HG03521 (cell line): ENCODE data around the gene ABCE1.
"Not testable (repeated sequence)": the region's sequence is repeated elsewhere in the genome, so short reads cannot be mapped to it uniquely, and the experiment has no call there.

Source experiments
- ATAC-seq: cut with Tn5 transposase; IDR thresholded peaks from one replicate; pipeline ENCODE4 v1.9.1; 2021; ENCODE audit warnings: mild to moderate bottlenecking, moderate library complexity; ENCODE audit not compliant: unreplicated experiment

Gene ABCE1

DNA sequence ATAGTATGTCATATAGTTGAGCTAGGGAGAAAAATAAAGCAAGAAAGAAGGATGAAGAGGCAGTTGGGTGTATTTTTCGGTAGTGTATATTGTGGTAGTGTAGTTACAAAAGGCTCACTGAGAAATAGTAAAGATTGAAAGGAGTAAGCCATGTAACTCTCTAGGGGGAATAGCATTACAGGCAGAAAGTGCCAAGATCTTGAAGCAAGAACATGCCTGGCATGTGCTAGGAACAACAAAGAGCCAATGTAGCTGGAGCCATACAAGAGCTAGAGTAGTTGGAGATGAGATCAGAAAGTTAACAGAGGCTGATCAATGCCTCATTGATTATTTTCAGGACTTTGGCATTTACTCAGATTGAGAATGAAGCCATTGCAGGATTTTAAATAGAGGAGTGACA, 3.0 kb downstream of the ABCE1 start:
- no peak for ATAC-seq

- ATAC-seq = no peak
Observed at GRCh38 chr4:145102619-145103018, 4.5 kb downstream of the ABCE1 start.

DNA sequence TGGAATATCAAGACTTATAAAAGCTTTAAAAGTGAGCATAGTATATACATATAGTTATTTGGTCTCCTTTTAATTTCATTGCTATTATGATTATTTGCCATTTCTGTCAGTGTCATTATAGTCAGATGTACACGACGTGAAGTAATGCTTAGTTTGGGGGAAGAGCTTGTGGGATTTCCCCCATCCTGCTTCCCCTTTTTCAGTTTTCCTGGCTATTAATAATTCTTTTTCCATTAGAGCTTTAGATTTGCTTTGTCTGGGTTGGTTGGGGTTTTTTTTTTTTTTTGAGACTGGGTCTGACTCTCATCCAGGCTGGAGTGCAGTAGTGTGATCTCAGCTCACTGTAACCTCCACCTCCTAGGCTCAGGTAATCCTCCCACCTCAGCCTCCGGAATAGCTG, 5.4 kb downstream of the ABCE1 start:
- no peak for ATAC-seq

DNA sequence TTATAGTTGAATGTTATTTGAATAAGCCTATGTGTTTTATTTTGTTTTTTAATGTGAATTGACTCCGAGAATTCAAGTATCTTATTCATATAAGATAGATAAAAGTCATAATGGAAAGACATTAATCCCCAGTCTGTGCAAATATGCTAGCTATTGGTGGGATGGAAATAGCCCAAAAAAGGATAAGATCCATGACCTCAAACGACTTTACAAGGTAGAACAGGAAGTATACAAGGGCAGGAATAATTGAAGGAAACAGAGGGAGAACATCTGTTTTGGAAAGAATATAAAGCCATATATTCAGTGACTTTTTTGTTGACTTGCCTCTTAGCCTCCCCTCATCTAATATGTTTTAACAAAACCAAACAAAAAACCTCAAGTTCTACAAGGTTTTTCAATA, 9.0 kb downstream of the ABCE1 start:
- ATAC-seq = no peak

DNA sequence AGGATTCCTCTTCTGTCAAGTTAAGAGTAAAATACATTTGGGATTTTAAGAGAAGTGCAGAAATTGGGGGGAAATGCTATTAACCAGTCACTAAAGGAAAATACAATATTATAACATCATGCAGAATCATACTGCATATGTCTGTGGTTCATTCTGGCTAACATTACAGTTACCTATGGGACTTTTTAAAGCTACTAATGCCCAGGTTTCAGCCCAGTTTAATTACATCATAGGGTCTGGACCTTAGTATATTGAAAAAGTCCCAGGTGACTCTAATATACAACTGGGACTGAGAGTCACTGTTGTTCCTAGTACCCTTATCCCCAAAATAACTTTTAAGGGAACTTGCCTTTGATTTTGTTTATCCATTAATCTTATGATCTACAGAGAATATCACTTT, 10.0 kb downstream of the ABCE1 start:
- no peak for ATAC-seq

DNA sequence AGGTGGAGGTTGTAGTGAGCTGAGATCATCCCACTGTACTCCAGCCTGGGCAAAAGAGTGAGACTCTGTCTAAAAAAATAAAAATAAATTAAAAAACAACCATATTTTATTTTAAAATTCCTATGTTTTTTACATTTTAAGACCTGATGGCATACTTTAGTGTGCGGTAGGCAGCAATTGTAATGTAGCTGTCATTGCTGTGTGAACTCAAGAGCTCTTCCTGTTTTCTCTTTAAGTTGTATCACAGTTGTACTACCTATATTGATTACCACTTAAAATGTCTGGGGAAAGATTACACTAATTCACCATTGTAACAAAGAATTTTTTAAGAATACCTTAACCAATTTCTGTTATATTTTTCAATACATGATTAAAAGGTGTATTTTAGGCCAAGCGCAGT, 27.3 kb downstream of the ABCE1 start:
- ATAC-seq = no peak

DNA sequence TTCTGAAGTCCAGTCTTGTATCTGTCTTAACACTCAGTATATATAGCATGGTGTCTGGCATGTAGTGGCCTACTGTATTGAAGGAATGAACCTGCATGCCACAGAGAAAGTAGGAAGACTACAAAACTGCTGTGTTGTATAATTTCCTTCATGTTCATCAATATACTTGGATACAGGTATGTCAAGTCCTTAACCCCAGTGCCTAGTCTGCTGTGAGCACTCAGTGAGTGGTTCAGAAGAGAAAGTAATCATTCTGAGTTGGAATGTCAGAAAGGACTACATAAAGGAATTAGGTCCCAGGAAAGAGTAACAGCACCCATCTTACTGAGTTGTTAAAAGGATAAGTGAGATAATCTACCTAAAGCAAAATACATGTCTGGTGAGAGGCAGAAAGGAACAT, 32.0 kb downstream of the ABCE1 start:
- ATAC-seq = no peak

- no peak for ATAC-seq
Observed at GRCh38 chr4:145130788-145131399, 32.8 kb downstream of the ABCE1 start.

DNA sequence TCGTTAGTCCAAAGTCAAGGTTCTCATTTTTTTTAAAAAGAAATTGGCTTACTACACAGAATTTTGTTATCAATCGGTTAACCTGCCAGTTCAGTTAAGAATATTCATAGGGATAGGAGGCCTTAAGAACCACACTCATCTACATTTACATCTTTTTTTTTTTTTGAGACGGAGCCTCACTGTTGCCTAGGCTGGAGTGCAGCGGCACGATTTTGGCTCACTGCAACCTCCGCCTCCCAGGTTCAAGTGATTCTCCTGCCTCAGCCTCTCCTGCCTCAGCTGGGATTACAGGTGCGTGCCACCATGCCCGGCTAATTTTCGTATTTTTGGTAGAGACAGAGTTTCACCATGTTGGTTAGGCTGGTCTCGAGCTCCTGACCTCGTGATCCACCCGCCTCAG, 33.7 kb downstream of the ABCE1 start:
- no peak for ATAC-seq

- ATAC-seq = peak; percentile 70
Observed at GRCh38 chr4:145132511-145133098, 34.5 kb downstream of the ABCE1 start.

- not testable (repeated sequence) for ATAC-seq
Observed at GRCh38 chr4:145136219-145136618, 38.1 kb downstream of the ABCE1 start.

DNA sequence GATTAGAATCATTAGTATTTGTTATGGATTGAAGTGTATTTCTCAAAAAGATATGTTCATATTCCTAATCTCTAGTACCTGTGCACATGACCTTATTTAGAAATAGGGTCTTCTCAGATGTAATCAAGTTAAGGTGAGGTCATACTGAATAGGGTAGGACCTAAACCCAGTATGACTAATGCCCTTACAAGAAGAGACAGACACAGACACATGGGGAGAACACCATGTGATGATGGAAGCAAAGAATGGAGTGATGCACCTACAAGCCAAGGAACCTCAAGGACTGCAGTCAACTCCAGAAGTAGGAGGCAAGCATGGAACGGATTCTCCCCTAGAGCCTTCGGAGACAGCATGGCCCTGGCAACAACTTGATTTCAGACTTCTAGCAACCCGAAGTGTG, 50.9 kb downstream of the ABCE1 start:
- no peak for ATAC-seq

- no peak for ATAC-seq
Observed at GRCh38 chr4:145153181-145153903, 55.2 kb downstream of the ABCE1 start.

DNA sequence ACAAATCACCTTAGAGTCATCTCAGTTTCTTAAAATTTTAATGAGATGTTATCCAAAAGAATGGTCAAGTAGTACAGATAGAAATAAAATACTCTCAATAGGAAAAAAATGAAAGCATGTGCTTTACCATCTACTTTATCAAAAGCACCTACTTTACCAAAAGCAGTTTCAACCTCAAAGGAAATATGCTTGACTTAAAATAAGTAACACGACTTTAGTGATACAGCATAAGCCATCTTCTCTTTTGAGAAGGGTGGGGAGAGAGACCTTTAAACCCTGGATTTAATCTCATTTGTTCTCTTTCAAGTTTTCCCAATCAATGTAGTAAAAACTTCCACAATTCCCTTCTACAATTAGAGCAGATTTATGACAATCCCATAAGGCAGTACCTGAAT, 55.8 kb downstream of the ABCE1 start:
- ATAC-seq = no peak

DNA sequence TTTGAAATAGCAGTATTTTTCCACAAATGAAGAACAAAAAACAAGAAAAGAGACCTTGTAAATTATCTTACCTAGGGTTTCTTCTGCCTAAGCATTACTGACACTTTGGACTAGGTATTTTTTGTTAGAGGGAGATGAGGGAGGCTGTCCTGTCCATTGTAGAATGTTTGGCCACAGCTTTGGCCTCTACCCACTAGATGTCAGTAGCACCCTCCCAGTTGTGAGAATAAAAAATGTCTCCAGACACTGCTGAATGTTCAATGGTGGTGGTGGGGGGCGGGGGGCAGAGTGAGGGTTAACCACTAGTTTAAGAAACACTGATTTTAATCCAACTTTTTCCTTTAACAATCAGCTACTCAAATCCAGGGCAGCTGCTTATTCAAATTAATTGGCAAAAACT, 56.5 kb downstream of the ABCE1 start:
- ATAC-seq = peak; percentile 73

- ATAC-seq = no peak
Observed at GRCh38 chr4:145155268-145155870, 57.3 kb downstream of the ABCE1 start.

- ATAC-seq = no peak
Observed at GRCh38 chr4:145156986-145157385, 58.9 kb downstream of the ABCE1 start.

DNA sequence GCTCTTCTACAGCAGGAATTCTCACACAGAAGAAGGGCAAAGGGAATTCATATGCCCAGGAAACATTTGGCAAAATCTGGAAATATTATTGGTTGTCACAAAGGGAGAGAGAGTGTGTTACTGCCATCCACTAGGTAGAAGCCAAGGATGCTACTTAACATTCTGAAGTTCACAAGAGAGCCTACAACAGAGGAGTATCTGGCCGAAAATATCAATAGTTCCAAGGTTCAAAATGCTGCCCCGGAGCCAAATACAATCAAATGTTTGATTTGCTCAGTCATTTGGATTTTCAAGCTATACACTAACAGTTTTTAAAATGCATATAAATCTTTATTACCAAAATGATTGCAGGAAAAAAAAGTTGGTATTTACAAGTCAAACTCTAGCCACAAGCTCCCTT, 63.4 kb downstream of the ABCE1 start:
- no peak for ATAC-seq

GRCh38 chr4:145167887-145168286, 69.8 kb downstream of the ABCE1 start:
- ATAC-seq = no peak

DNA sequence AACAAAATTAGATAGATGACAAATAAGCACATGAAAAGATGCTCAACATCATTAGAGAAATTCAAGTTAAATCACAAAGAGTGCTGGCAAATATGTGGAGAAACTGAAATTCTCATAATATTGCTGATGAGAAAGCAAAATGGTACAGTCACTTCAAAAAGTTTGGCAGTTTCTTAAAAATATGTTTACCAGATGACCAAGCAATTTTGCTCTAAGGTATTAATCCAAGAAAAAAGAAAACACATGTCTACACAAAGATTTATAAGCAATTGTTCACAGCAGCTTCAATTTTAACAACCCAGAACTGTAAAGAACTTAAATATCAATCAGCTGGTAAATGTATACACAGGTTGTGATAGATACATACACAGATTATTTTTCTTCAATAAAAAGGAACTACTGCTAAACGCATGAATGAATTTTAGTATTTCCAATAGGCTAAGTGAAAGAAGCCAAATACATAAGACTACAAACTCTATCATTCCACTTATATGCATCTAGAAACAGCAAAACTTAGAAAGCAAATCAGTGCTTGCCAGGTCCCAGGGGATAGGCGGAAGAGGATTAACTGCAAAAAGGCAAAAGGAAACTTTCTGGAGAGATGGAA, 70.6 kb downstream of the ABCE1 start:
- no peak for ATAC-seq

DNA sequence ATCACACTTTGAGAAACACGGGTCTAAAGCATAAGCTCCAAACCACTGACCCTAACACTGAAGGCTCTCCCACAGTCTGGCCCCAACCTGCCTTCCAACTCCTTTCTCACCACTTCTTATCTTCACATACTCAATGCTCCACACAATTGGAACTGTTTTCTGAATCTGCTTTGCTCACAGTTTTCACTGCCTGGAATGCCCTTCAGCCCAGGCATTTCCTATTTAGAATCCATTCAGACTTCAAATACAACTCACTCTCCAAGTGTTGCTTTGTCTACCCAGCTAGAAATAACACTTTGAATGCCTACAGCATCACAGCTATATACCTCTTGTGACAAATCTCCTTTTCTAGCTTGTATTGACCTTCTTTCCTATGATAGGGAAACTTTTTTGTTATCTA, 72.1 kb downstream of the ABCE1 start:
- no peak for ATAC-seq

GRCh38 chr4:145171911-145172310, 73.8 kb downstream of the ABCE1 start:
- ATAC-seq = no peak
